SHP77 treated with DMSO at 0.1 percent for 48 hours (cell line): ENCODE measurements around the gene ERN1.

ENCODE experiments used
- DNase-seq: peaks from one replicate; lab custom pipeline; 2025; lab: John Stamatoyannopoulos, UW

ERN1 gene

DNA sequence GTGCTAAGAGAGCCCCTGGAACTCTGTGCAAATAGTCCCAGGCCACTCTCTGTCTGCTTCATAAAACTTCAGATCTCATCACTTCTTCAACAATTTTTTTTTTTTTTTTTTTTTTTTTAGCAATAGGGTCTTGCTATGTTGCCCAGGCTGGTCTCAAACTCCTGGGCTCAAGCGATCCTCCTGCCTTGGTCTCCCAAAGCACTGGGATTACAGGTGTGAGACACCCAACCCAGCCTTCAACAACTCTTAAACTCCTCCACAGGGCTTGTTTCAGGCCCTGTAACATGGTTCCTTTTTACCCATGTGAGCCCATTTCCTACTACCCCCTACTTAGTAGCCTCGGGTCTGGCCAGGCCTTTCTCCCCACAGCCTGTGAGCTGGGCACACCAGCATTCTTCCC, 70.2 kb downstream of the ERN1 start:
- no peak for DNase-seq

DNA sequence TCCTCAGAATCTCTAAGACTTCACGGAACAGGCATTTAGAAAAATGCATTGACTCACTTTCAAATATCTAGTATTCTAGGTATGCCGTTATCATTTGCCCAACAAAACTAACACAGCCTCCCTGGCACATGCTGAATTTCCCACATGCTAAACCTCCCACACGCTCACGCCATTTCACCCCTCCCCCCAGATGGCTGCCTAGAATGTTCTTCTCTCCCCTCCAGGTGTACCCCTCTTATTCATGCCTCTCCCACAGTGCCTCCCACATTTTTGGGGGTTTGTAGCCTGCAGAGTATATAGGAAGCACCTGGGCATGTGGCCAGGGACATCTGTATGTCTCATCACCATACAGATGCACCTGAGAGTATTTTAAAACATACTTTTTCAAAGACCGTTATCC, 71.3 kb downstream of the ERN1 start:
- no peak for DNase-seq

DNA sequence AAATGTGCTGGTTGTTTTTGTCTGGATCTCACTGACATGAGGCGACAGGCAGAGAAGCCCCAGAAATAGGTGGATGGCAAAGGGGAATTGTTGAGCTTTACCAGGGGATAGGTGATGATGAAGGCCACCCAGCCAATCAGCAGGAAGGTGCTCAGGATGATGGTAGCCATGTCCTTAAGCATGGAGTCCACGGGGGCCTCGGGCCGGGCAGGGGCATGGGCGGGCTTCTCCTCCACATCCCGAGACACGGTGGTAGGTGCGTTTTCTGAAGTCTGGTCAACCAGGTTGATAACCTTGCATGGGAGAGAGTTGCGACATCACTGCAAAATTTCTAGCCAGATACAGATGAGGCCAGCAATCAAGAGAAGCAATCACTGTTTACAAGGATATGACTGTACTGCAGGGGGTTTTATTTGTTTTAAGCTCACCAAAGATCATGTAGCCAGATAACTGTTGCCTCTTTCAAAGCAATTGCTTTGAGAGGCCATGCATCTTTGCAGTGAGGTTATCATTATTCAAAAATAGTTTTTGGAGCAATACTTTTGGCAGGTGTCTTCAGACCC, 72.2 kb downstream of the ERN1 start:
- no peak for DNase-seq

DNA sequence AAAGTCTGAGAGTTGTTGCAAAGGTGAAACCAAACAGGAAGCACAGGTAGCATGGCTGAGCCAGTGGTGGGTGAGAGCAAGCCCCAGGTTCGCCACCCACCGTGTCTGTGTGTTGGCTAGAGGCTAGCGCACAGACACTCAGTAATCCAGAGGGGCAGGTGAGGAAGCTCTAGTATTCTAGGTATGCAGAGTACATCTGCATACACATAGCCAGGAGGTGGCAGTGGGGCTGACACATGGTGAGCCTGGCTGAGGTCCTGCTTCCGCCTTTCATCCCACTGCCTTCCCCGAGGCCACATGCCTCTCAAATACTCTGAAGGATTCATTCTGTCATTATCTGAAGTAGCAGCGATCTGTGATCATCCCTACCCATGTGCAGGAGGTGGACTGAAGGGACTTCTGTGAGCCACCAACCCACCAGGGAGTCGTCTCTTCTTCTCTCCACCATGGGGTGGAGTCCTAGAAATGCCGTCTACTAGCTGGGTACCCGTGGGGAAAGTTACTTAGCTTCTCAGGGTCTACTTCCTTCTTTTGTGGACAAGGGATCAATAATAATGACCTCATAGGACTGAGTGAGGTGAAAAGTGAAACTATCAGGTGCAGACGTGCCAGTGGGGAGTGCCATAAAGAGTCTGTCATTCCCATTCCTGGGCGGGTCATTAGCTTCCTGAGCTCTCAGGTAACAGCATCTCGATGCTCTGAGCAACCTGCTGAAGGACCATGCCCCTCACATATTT, 73.5 kb downstream of the ERN1 start:
- DNase-seq: no peak

DNA sequence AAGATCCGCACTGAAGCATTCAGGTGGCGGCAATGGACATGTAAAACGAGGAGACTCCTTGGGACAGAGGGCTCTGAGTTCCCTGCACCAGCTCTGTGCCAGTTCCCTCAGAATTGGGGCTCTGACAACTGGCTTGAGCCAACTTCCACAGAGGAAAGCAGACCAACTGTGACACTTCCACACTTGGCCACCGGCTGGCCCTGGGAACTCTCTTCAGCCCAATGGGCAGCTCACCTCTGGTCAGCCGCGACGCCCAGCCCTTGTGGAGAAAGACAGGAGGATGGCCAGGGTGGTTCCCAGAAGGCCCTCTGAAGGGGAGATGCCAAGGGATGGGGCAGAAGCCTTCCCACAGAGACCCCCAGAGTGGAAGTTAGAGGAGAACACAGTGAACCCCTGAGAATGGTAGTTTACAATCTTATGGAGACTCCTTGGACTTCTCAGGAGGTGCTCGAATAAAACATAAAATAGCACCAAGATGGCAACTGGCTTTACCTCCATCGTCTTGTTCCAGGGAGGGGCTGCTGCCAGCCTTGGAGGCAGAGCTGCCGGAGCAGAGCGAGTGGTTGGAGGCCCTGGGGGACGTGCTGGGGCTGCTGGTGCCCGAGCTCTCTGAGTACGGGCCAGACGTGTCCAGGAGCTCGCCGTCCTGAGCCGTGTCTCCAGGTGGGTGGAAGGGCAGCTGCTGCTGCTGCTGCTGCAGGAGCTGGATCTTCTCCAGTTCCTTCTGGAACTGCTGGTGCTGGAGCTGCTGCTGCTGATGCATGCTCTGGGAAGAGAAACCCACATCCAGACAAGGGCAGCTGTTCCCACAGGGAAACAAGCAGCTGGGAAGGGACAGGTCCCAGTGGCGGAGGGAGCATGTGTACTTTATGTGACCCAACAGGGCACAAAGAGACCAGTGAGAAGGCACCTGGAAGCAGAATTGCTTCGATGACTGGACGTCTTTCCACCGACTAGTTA, 74.5 kb downstream of the ERN1 start:
- no peak for DNase-seq

DNA sequence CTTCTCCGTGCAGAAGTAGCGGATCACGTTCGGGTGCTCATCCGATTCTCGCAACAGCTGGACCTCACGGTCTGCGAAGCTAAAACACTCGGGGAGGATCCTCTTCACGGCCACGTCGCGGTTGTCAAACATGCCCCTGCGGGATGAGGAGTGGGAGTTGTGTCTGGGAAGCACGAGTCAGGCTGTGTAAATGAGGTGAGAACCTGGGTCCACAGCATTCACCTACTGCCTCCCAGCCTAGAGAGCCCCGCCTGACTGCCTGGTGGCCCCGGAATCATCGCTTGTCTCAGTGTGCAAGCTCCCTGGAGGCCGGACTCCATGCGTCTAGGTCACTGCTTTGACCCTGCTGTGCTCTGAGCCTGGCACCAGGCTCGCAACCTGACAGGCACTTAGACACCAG, 75.6 kb downstream of the ERN1 start:
- DNase-seq: no peak

DNA sequence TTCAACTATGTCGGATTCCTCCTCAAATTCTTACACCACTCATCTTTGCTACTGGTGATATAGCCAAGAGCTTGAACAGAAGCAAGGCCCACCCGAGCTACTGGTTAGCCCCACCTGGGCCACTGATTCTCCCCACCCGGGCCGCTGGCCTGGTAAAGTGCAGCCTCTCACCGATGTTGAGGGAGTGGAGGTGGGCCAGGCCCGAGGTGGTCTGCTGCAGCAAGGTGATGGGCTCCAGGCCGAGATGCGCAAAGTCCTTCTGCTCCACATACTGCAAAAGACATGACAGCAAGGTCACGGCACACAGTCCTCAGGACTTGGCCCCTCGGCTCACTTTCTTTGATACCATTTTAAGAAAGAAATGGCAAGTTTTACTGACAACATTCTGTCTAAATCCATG, 76.8 kb downstream of the ERN1 start:
- DNase-seq: no peak

DNA sequence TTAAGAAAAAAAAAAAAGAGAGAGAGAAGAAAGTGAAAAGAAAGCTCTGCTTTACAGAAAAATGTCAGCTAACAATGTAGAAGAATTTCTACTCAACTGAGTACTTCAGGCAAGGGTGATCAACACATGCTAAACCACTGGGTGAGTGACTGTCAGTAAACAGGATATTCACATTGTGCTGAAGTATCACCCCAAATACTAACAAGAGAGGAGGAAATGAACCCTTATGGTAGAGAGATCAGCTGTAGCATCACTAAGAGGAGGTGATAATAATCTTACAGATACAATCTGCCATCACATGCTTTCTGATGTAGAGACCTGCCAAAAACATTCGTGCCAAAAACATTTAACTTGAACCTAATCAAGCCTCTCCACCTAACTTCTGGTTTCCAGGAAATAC, 78.8 kb downstream of the ERN1 start:
- DNase-seq: no peak

DNA sequence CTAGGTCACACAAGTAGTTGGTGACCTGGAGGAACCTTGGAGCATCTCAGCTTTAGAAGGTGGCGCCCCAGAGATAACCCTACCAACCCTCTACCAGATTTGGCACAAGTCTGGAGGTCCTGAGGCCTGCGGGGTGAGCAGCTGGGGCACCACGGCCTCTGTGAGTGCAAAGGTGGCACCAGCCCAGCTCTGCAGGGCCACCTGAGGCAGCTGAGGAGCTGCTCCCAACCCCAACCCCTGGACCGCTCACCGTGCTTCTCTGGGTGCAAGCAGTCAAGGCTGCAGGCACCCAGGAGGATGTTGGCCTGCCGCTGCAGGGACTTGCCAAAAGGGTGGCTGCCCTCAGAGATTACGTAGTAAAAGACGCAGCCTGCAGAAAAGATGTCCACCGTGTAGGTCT, 81.1 kb downstream of the ERN1 start:
- no peak for DNase-seq

DNA sequence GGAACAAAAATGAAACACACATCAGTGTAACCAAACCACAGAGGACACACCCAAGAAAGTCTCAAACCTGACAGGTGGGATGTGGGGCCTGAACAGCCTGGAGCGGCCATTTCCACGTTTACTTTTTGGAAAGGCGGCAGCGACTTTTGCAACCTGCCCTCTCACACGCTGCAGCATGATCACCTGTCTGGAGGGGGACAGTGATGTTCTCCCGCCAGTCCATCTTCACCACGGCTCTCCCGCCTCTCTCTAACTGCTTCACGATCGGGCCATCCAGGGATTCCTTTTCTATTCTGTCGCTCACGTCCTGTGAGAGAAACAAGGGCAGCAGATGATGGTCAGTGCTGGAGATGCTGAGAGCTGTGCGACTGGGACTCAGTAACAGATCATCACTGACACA, 84.8 kb downstream of the ERN1 start:
- DNase-seq: no peak

DNA sequence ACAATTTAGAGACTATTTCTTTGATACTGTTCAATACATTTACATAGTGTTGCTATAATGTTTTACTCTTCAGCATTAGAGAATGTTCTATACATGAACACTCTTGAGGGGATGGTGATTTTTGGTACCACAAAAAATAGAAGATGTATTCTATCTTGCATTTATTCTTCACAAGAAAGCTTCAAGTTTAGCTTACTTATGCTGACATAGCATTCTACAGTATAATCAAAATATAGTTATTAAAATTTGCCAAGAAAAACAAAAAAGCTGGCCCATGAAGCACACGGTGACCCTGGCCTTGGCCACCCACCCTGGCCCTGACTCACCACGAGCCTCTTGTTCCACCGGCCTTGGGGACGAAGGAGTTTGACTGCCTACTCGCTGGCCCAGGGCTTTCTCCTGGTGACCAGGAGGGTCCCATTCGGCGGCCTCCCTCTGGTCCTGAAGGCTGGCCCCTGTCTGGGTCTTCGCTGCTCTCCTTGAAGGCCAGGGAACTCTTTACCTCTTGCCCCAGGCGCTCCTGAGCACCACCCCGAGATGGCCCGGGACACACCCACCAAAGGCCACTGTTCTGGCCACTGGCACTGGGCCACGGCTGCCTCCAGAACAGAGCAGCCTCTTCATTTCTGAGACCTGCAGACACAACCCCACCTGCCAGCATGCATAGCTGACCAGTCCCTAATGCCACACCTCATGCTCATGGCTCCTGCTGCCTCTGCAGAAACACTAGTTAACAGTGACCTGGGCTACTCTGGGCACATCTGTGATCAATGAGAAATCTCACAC, 87.1 kb downstream of the ERN1 start:
- no peak for DNase-seq

DNA sequence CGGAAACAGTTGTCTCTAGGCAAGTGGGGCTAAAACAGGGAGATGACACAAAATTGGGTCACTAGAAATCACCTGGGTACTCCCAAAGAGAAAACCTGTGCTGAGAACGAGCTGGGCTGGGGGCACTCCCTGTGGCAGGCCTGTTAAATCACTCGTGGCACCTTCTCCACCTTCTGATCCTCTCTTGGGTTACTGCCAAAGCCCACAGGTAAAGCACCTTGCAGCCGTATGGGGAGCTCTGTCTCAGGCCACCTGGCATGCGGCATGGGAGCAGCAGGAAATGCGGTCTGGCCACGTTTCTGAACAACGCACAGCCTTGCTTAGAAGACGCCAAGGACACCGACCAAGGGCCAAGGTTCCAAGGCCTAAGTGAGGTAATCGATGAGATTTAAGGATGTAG, 88.0 kb downstream of the ERN1 start:
- DNase-seq: no peak

DNA sequence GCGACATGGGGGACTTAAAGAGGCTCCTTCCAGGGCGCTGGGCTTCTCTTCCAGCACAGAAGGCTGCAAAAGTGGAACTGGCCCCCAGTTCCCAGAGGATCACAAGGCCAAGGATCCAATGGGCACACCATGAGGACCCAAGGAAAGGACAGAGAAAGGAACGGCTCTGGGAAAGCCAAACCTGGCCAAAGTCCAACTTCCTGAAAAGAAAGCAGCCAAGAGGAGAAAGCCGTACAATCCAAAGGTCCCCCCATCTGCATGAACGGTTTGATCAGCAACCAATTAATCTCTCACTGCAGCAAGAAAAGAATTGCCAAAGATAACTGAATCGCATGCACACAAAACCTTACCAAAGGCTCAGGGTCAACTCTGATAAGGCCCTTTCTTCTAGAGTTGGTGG, 89.7 kb downstream of the ERN1 start:
- DNase-seq: no peak

DNA sequence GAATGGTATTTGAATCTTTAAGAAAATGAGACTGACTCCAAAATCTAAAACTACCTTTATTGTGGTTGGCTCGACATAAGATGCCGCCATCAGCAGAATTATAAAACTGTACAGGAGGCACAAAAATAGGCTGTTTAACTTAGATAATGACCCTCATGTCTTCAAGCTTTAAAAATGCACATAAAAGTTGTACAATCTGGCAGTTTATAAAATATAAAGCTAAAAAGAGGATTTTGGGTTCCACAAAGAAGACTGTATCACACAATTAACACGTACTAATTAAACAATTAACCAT, 90.9 kb downstream of the ERN1 start:
- no peak for DNase-seq

DNA sequence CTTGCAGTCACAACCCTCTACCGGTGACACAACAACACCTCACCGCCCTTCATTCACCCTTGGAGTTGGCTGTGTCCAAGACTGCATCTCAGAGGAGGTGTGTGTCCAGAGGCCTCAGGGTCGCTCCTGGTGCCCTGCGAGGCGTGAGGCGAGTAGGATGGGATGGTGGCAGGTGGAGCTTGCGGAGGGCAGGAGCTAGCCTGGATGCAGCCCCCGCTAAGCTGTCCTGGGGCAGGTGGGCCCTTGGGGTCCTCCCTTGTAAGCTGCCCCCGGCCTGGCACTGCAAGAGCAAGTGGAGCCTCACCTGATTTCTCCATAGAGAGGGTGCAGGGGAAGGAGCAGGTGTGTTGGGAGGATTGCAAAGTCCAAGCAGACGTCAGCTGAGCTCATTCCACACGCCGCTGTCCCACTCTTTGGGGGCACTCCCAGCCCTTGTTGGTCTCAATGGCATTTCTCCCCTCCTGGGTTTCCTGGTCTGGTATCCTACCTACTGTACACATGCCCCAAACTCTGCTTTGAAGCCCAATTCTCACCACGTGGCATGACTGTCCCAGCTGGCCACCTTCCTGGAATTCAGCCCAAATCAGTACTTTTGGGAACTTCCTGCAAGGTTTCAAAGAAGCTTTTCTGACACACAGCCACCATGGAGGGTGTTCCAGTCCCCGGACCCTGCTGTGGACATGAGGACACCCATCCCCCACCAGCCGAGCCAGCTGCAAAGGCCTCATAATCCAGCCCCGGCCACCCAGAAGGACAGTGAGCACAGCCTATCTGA, 91.4 kb downstream of the ERN1 start:
- no peak for DNase-seq

DNA sequence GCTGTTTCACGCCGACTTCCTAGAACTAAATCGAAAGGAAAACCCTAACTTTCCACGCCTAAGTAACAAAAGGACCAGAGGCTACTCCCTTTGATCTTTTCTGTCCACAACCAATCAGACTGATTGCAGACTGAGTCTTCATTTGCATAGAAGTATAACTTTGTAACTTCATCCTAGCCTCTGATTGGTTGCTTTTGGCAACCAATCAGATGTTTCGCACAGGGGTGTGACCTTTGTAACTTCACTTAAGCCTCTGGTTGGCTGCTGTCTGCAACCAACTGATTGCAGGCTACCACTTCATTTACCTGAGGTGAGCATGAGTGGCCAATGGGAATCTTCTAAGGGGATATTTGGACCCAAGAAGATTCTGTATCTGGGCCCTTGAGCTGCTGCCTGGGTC, 92.1 kb downstream of the ERN1 start:
- DNase-seq: no peak

DNA sequence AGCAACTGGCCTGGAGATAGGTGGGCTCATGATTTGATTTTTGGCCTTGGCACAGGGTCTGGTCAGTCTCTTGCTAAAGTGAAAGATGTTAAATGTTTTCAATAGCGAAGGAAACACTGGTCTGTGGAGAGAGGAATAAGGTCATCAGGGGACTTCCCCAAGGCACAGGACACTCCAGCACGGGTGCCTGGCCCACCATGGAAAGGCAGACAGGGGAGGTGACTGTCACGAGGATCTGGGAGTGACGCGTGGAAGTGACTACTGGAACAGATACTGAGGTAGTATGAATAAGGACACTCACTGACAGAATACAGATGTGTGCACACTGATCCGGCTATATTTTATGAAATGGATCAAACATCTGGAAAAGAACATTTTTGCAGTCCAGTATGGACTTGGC, 92.8 kb downstream of the ERN1 start:
- no peak for DNase-seq

DNA sequence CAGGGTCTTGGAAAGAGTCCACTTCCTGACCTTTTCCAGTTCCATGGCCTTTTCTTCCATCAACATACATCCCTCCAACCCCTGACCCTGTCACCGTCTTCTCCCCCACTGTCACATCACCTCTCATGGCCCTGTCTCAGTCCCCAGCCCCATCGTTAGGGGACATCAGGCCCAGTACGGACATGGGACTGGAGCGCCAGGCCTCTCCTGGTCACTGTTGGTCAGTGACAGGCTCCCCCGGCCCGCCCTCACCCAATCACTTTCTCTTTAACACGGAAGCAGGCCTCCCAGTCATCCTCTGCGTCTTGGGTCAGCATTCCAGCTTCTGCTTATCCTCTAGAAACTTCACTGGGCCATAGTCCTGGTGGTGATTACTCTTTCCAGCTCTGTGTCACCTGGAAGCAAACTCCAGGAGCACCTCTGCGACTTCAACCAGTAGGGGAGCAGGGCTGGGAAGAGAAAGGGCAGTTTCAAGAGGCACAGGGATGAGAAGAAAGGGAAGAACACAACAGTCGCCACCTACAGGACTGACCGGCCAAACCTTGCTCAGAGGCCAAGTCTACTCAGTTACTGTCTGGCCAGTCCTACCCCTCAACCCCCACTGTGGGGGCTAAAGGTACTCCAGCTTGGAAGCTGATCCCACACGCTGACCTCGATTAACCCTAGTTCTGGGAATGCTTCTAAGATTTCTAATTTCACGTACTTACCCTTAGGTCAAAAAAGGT, 93.6 kb downstream of the ERN1 start:
- no peak for DNase-seq

DNA sequence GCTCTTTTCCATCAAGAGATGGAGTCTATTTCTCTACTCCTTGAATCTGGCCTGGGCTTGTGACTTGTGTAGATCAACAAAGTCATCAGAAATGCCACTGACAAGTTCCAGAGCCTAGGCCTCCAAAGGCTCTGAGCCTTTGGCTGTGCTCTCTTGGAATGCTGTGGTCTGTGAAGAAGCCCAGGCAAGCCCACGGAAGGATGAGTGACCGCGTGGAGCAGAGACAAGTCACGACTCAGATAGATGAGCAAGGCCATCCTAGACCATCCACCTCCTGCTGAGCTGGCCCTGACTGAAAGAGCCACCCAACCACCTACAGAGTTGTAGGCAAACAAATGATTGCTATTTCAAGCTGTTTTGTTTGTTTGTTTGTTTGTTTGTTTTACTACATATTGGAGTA, 97.9 kb downstream of the ERN1 start:
- DNase-seq: no peak

DNA sequence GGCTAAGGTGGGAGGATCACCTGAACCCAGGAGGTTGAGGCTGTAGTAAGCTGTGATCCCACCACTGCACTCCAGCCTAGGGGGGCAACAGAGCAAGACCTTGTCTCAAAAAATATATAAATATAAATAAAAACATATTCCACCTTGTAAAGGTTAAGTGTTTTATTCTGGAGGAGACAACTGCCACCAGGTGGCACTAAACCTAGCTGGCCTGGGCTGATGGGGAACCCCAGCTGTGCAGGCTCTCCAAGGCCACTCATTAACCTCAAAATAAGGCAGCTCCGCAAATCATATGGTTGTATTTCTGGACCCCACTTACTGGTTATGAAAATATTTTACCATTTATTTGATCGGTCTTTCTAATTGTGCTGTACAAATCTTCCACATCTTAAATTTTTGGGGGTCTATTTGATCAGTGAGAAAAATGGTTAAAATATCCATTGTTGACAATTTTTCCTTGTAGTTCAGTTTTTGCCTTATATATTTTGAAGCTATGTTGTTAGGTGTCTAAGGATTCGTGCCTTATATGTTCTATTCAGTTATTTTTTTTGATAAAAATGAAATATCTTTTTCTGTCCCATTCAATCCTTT, 101.0 kb downstream of the ERN1 start:
- peak; percentile 22 for DNase-seq
